ENCODE results near the gene PIGN.
A peak's percentile ranks its signal among the peaks of the same experiment; 100 is the strongest.

Gene PIGN, protein sequence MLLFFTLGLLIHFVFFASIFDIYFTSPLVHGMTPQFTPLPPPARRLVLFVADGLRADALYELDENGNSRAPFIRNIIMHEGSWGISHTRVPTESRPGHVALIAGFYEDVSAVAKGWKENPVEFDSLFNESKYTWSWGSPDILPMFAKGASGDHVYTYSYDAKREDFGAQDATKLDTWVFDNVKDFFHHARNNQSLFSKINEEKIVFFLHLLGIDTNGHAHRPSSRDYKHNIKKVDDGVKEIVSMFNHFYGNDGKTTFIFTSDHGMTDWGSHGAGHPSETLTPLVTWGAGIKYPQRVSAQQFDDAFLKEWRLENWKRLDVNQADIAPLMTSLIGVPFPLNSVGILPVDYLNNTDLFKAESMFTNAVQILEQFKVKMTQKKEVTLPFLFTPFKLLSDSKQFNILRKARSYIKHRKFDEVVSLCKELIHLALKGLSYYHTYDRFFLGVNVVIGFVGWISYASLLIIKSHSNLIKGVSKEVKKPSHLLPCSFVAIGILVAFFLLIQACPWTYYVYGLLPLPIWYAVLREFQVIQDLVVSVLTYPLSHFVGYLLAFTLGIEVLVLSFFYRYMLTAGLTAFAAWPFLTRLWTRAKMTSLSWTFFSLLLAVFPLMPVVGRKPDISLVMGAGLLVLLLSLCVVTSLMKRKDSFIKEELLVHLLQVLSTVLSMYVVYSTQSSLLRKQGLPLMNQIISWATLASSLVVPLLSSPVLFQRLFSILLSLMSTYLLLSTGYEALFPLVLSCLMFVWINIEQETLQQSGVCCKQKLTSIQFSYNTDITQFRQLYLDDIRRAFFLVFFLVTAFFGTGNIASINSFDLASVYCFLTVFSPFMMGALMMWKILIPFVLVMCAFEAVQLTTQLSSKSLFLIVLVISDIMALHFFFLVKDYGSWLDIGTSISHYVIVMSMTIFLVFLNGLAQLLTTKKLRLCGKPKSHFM

DNA sequence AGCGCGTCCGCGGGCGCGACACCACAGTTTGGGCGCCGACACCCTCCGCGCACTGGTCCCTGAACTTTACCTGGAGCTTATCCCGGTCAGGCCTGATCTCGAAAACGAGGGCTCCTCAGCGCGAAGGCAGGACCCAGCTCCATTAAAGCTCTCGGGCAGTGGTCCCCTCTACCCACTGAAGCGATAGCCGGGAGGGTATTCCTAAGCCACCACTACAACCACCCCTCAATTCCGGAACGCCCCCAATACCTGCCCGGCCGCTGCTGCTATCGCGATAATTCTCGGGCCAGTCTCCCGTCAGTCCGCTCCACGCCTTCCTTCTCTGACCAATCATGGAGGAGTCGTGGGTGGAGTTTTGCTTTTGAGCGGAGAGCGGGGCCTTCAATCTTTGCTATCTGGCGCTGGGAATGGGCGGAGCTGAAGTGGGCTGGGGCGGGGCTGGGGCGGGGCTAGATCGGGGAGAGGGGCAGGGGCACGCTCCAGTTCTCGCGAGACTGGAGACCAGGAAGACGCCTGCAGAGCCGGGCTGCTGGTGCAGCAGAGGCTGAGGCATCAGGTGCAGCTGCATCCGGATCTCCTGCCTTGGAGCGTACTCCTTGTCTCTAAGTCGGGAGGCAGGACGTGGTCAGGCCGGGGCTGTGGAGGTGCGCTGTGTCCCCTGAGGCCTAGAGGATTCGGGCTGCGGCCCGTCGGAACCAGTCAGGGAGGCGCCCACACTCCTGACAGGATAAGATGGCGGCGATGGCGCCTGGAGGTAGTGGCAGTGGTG, at the start of gene PIGN, which contains the start of gene RELCH:
PIGN (minus strand) TSS at position 283 of the 769 bp plus-strand sequence. CDS start 25,703 bp downstream, outside the sequence.
RELCH (plus strand) TSS at position 482 of the 769 bp plus-strand sequence; CDS start at position 733, 251 bp downstream.
- peak; percentile 82 for DNase-seq (ENCODE audit: low spot score)

DNA sequence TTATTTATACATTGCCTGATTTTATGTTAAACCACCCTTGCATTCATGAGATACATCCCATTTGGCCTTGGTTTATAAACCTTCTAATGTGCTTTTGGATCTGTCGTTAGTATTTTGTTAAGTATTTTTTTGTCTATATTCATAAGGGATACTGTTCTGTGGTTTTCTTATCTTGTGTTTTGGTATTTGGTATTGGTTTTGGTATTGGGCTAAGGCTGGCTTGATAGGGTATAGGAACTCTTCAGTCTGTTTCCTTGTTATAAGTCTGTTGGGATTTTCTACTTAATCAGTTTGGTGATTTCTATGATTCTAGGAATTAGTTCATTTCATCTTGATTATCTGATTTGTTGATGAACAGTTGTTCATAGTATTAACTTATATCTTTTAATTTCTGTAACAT, 49.4 kb upstream of the PIGN start:
- no peak for DNase-seq (ENCODE audit: low spot score)

DNA sequence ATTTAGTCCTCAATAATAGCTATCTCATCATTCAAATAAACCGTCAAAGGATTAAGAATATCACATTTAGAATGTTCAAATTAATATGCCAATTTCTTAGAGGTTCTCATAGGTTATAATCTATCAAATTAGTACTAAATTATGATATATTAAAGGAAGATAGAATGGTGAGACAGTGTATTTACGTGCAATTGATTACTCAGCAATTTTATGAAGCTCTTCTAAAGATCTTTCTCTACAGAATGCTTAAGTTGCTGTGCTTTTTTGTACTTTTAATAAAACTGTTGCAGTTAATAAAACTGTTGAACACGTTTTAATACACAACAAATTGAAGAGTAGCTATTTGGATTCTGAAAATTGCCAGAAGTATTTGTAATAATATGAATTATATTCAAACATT, 39.2 kb upstream of the PIGN start:
- DNase-seq (ENCODE audit: low spot score), result no peak

DNA sequence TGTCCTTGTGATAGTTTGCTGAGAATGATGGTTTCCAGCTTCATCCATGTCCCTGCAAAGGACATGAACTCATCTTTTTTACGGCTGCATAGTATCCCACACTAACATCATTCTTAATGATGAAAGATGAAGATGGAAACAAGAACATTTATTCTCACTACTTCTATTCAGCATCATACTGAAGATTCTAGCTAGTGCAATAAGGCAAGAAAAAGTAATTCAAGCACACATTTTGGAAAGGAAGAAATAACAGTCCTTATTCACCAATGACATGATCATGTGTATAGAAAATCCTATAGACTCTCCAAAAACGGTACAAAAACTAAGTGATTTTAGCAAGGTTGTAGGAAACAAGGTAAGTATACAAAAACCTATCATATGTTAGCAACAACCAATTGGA, 37.4 kb upstream of the PIGN start:
- no peak for DNase-seq (ENCODE audit: low spot score)

DNA sequence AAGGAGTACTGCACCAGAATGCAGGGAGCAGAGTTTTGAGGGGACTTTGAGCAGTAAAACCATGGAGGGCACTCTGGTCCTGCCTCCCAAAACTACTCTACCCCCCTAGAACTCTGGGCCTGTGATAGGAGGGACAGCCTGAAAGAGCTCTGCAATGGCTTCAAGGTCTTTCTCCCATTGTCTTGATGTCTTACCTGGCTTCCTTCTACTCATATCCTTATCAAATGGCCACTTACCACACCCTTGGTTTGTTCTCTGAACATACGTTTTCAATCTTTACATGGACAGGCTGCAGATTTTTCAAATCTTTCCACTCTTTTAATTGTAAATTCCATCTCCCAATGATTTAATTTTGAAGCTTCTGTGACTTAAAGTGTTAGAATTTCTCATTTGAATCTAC, 27.9 kb upstream of the PIGN start:
- no peak for DNase-seq (ENCODE audit: low spot score)

DNA sequence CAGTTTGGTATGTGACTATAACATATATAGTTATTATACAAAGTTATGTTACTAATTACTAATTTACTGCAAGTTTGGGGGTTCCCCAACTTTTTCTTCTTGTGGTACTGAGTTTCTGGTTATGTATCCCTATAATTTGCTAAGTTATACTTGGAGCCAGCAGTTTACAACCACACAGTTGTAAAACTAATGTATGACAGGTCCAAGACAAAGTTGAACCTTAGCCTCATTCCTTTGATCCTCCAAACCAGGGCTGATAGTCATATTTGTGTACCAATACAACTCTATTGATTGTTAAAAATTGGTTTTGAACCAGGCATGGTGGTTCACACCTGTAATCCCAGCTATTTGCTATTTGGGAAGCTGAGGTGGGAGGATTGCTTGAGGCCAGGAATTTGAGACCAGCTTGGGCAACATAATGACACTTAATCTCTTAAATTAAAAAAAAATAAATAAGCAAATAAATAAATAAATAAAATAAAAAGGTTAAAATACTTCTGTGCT, 24.5 kb upstream of the PIGN start:
- DNase-seq (ENCODE audit: low spot score), result no peak

DNA sequence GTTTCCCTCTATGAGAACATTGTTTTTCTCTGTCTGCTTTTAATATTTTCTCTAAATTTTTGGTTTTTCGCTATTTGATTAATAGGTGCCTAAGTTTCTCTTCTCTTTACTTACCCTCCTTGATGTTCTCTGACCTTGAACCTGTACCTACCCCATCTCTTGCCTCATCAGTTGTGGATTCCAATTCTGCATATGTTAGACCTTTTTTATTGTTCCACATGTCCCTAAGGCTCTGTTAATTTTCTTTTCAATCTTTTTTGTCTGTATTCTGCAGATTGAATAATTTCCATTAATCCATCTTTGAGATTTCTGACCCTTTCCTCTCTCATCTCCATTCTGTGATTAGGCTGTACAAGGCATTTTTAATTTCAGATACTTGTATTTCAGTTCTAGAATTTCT, 23.3 kb upstream of the PIGN start:
- no peak for DNase-seq (ENCODE audit: low spot score)

DNA sequence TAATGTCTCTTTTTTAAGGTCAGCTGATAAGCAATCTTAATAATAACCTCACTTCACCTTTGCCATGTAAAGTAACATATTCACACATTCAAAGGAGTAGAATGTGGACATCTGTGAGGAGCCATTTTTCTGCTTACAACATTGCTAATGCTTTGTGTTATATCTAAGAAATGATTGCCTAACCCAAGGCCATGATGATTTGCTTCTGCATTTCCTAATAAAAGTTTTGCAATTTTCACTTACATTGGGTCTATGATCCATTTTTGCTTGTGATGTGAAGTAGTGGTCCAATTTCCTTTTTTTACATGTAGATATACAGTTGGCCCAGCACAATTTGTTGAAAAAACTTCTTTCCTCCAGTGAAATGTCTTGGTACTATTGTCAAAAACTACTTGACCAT, 22.2 kb upstream of the PIGN start:
- no peak for DNase-seq (ENCODE audit: low spot score)

DNA sequence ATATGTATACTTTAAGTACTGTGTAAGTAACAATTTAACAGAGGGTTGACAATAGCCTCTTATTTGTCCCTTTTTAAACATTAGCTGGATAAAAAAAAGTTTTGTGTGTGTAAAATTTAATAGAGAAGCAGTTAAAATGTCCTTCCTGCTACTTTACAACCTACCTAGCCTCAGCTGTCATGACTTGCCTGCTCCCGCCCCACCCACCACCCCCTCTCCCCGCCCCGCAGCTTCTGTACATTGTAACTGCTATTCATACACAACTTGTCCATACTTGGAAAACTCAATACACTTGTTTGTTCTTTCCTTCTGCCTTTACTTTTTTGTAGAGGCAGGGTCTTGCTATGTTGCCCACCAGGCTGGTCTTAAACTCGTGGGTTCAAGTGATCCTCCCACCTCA, 19.7 kb upstream of the PIGN start:
- no peak for DNase-seq (ENCODE audit: low spot score)

DNA sequence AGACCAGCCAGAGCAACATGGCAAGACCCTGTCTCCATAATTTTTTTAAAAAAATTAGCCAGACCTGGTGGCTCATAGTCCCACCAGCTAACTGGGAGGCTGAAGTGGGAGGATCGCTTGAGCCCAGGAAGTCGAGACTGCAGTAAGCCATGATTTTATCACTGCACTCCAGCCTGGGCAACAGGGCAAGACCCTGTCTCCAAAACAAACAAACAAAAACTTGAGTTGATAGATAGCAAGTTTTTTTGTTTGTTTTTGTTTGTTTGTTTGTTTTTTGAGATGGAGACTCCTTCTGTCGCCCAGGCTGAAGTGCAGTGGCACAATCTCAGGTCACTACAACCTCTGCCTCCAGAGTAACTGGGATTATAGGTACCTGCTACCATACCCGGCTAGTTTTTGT, 19.0 kb upstream of the PIGN start:
- DNase-seq (ENCODE audit: low spot score), result no peak

DNA sequence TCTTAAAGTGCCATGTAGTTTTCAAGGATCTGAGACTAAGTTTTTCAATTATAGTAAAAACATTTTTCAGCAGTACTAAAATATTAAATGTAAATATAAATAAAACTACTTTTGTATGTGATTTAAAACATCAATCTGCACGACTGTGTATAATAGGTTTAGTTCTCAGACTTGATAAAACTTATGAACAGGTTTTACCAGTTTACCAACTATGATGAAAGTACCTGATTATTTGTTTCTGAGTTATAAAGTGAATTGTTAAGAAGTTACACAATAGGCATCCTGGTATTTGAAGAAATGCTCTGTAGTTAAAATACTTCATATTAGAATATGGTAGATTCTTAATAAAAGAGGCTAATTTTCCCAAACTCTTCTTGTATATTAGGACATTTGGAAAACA, 15.0 kb upstream of the PIGN start:
- DNase-seq (ENCODE audit: low spot score), result no peak

DNA sequence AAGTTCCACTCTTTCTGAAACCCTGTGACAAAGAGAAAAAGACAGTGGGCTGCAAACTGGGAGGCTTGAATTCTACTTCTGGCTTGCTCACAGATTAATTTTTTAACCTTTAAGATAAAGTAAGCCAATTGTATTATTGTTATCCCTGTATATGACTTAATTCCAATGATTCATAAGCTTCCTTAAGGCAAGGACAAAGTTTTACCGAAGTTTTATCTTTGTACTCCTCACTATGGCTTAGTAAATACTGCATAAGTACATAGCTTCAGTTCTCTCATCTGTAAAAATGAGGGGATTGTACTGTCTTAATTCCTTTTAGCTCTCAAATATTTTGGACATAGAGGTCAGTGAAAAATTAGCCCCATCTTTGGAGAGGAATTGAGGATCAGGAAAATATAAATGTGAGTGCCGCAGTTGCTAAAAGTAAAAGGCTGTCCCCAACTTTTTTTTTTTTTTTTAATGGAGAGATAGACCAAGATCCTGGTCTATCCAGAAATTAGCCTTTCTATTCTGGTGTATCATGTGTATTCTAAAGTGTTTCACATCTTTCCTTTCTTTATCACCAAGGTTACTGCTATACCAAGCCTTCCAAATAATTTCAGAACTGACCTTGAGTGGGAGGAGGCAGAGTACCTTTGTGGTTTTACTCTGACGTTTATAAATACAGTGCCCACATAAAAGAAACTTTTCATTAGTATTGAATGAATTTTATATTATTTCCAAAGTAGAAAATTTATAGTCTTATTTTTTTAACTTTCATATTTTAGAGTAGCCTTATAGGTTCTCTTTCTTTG, 13.5 kb upstream of the PIGN start:
- DNase-seq (ENCODE audit: low spot score), result no peak

DNA sequence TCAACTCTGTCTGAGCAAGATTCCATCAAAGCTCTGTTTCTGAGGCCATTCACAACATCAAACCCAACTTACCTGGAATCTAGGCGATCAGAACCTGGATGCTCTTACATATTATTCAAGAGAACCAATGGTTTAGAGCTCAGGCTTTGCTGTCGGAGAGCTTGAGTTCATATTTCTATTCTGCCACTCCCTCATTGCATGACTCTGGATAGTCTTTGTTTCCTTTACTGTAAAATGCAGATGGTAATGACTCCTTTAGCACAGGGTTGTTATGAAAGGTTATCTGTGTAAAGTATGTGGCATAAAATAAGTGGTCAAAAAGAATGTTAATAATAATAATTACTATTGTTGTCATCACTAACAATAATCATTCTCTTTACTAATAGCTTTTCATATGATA, 12.8 kb upstream of the PIGN start:
- no peak for DNase-seq (ENCODE audit: low spot score)

DNA sequence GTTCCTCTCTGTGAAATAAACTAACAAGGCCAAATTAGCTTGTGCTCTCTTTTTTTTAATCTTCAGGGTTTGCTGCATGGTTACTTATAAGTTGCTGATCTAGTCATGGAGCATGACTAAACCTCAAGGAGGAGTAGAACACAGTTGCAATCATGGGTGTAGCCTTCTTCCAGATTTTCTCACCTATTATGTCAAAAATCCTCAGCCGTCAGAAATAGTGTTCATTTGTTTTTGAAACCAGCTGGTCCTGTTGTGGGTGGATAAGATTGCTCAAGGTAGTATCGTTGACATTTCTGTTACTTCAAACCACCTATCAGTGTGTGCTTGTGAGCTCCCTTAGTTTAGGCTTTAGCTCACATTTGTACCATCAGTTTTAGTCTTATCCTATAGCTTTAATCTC, 11.4 kb upstream of the PIGN start:
- no peak for DNase-seq (ENCODE audit: low spot score)

DNA sequence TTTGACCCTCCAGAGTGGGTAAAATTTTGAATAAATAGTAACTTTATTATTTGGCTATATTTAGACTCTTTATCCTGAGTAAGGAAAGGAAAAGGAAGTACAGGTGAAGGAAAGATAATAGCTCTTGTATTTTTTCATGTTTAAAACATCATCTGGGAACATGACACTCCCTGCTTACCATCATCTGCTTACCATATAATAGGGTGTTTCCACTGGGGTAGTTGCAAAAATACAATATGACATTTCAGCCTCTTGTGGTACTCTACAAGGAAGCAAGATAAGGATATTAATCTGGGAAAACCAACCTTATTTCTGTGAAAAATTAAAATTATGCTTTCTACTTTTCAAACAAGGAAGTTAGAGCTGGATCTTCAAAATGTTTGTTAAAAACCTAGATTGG, 10.1 kb upstream of the PIGN start:
- DNase-seq (ENCODE audit: low spot score), result no peak

DNA sequence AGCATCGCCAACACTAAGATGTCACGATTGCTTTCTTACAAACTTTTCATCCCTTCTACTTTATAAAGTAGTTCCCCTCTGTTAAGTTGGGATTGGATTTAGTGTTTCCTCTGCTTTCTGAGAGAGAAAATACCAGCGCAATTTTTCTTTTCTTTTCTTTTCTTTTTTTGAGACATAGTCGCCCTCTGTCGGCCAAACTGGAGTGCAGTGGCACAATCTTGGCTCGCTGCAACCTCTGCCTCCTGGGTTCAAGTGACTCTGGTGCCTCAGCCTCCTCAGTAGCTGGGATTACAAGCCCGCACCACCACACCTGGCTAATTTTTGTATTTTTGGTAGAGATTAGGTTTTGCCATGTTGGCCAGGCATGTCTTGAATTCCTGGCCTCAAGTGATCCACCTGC, 9.2 kb upstream of the PIGN start:
- DNase-seq (ENCODE audit: low spot score), result no peak

DNA sequence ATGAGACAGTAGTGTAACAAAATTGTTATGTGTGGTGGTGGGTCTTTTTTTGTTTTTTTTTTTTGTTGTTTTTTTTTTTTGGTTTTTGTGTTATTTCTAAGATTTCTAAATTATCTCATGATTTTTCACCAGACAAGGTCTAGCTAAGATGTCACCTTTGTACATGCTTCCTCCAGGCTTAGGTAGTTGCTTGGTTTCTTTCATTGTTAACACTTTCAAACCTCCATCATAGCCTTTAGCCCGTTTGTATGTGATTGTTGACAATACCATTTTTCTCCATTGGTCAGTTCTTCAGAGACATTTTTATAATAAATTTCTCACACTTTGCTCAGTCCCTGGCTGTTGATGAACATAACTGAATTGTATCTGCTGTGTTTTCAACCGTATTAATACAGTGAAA, 2.4 kb upstream of the PIGN start:
- DNase-seq (ENCODE audit: low spot score), result no peak

DNA sequence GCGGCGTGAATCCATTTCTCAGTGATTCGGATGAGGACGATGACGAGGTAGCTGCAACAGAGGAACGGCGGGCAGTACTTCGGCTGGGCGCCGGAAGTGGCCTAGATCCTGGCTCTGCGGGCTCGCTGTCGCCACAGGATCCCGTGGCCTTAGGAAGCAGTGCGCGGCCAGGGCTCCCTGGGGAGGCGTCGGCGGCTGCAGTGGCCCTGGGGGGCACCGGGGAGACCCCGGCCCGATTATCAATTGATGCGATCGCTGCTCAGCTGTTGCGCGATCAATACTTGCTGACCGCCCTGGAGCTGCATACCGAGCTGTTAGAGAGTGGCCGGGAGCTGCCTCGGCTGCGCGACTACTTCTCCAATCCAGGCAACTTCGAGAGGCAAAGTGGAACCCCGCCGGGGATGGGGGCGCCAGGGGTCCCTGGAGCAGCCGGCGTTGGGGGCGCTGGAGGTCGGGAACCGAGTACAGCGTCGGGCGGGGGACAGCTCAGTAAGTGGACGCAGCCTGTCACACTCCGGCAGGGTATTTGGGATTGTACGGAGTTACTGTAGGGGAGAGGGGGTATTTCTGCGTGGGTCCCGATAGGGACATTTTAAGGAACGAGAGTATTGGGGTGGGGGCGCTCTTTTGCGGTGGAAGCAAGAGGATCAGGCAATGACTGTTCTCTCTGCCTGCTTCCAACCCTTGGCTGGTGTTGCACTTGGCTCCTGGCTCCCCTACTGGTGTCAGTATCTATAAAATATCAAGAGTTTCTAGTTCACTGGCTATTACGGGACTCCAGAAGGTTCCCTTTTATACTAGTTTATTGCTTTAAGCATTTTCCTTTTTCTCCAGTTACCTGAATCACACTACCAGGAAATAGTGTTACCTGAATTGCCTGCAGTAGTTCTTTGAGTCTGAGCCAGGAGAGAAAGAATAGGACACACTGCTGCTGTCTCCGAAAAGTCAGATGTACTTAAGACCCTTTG, 971 bp upstream of the PIGN start:
- peak; percentile 11 for DNase-seq (ENCODE audit: low spot score)

DNA sequence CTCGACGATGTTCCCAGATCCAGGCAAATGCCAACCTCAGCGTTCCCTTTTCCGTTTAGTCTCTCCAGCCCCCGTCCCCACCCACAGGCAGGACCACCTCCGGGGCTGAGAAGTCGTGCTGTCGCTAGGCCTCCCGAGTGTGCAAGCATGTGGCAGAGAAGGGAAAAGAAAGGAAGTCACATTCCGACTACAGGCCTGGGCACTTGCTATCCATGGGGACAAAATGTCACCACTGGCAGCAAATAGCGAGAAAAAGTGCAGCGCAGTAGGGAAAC, 420 bp downstream of the PIGN start:
- DNase-seq (ENCODE audit: low spot score), result peak; percentile 11

DNA sequence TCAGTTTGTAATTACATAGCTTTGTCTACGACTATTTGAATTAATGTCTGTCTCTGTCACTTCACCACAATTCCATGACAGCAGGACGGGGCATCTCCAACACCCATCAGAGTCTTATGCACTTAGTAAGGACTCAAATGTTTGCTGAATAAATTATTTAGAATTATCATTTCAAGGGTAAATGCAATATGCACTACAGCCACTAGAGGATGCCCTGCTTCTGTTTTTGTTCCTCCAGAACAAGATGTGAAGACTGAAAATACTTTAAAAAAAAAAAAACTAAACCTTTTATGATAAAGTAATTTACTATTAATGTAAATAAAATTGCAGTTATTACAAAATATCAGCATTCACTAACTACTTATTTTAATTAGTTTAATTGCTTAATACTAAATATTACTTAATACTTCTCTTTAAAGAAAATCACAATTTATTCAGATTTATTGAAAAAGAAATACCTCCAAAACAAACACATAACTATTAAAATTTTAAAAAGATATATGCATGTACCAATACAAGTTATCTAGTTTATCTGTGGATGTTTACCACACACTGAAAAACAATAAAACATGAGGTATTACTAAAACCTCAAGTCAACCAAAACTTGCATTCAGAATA, 3.2 kb downstream of the PIGN start:
- DNase-seq (ENCODE audit: low spot score), result no peak

Data from HuH-7 (cell line).